Erythroblast (primary cell): Measurements from ENCODE around the gene TTC16.
A peak's percentile ranks its signal among the peaks of the same experiment; 100 is the strongest.
"Not testable (repeated sequence)": the region's sequence is repeated elsewhere in the genome, so short reads cannot be mapped to it uniquely, and the experiment has no call there.

Source experiments
- DNase-seq, 2 experiments: peaks; one replicate each; lab custom pipeline; 2025; lab: John Stamatoyannopoulos, UW
- GATA1 ChIP-seq: IDR thresholded peaks from 2 replicates; pipeline ENCODE4 v1.6.1; 2011; ENCODE audit warnings: low read depth, mild to moderate bottlenecking, control low read depth, low read length, moderate library complexity
- POLR2A ChIP-seq: IDR thresholded peaks from 2 replicates; pipeline ENCODE4 v1.6.1; 2011; ENCODE audit warnings: mild to moderate bottlenecking, low read length

Gene TTC16

DNA sequence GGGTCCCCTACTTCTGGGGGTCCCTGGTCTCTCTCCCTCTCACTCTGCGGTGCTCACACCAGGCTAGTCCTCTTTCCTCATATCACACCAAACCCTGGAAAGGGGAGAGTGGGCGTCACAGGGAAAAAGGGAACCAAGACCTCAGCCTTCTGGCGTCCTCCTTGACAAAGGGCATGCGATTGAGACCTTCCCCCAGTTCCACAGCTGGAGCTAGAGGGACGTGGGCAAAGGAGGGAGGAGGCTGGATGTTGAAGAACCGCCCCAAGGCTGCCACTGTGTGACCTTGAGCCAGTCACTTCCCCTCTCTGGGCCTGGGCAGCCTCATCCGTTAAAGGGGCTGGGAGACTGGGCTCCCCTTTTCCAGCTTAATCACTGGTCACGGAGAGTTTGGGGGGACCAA lies 37.7 kb downstream of the TTC16 start:
- no peak for DNase-seq

DNA sequence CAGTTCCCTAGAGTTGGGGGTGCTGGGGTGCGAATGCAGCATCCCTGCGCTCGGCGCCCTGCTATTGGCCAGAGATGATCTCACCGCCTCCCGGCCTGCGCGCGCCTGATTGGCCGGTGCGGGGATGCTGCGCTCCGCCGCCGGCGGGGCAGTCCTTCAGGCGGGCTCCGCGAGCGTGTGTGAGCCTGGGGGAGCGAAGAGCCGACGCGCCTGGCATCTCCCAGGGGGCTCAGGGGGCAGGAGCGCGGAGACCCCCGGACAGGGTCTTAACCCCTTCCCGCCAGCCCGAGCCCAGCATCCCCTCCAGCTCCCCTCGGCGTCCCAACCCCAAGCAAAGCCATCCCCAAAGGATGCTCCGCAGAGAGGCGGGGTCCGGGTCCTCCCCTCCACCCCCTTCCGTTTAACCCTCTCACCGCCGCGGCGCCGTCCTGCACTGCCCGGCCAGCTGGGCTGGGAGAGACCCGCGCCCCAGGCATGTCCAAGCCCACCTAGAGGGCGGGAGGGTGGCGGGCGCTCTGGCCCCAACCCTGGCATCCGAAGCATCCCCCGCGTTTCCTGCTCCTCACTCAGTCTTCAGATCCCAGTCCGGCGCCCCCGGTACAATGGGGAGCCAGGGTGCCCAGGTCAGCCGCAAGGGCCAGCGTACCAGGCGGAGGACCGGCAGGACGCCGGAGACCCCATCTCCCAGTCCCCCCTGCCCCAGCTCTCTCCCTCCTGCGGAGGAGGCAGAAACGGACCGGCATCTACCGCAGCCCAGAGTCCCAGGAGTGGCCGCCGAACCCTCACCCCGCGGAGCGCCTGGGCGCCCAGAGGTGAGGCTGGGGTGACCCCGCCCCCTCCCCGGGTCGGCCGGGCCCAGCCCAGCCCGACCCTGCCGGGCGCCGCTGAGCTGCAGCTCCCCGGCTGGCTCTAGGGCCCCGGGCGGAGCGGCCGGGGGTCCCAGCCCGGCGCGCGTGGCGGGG lies 38.5 kb downstream of the TTC16 start:
- TF ChIP-seq GATA1: no peak
- no peak for TF ChIP-seq POLR2A
- DNase-seq: no peak

More for the DNA sequence above, 37.7 kb downstream of the TTC16 start:
- TF ChIP-seq GATA1 (no peak), POLR2A (no peak)

DNA sequence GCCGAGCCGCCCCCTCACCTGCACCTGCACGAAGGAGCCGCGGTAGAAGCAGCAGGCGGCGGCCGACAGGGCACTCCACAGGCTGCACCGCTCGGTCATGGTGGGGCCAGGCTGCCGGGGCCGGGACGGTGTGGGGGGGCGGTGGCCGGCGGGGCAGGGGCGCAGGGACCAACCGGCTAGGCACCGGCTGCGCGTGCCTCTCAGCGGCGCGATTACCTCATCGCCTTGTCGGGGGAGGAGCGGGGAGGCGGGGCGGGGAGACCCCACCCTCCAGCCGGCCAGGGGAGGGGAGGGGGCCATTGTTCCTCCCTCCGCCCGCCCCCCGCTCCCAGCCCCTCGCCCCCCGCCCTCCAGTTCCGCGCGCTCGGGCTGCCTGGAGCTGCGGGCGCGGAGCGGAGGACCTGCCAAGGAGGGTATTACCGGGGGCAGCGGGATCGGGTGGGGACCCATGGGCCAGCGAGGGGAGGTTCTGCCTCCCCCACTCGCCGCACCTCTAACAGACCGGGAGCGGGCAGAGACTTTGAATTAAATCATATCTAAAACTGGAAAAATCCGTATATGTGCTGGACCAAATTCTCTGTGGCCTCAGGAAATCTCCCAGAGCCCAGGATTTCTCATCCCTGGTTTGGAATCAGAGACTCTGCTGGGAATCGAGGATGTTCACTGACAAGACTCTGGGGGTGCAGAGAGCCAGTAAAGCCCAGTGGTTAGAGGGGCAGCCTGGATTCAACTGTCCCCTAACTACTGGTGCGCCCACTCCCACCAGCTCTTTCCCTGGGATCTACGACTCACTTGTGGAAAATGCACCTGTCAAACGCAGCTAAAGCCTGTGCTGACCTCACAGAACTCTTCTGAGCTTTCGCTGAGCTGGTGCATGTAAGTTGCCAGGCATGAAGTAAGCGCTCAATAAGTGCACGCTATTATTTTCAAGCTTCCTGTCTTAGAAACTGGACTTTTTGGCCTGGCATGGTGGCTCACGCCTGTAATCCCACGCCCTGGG lies 39.5 kb downstream of the TTC16 start:
- TF ChIP-seq POLR2A: no peak
- no peak for TF ChIP-seq GATA1
- DNase-seq: no peak

DNA sequence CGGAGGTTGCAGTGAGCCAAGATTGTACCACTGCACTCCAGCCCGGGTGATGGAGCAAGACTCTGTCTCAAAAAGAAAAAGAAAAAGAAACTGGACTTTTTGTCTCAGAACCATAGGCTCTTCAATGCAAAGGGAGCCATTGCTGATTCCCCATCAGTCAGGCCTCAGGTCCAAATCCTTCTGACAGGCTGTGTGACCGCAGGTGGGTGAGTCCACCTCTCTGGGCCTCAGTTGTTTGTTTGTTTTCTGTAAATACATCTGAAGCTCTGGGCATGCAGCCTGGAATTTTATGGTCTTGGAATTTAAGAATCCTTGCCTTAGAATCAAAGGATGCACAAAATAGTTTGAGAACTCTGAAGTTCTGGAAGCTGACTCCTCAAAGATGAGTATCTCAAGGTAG lies 40.4 kb downstream of the TTC16 start:
- DNase-seq: no peak
- TF ChIP-seq POLR2A: no peak
- TF ChIP-seq GATA1: no peak

DNA sequence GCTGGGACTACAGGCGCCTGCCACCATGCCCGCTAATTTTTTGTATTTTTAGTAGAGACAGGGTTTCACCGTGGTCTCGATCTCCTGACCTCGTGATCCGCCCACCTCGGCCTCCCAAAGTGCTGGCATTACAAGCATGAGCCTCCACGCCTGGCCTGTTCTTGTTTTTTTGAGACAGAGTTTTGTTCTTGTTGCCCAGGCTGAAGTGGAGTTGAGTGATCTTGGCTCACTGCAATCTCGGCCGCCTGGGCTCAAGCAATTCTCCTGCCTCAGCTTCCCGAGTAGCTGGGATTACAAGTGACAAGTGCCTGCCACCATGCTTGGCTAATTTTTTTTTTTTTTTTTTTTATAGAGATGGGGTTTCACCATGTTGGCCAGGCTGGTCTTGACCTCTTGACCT lies 40.9 kb downstream of the TTC16 start:
- DNase-seq: not testable (repeated sequence)

DNA sequence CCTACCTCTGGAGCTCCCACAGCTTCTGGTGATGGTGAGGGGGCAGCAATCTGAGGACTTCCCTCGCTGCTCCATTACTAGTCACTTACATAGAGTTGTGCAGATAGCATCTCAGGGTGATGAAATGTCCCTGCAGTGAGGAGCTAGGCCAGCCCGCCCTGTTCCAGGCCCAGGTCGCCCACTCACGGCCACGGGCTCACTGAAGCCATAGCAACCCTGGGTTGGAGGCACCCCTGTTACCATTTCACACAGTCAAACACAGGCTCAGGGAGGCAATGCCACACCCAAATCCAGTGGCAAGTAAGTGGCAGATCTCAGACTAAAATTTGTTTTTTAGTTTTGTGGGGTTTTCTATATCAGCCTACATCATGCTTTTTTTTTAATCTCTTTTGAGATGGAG lies 43.0 kb downstream of the TTC16 start:
- no peak for TF ChIP-seq POLR2A
- TF ChIP-seq GATA1: no peak
- DNase-seq: peak; percentile 48 to 73

DNA sequence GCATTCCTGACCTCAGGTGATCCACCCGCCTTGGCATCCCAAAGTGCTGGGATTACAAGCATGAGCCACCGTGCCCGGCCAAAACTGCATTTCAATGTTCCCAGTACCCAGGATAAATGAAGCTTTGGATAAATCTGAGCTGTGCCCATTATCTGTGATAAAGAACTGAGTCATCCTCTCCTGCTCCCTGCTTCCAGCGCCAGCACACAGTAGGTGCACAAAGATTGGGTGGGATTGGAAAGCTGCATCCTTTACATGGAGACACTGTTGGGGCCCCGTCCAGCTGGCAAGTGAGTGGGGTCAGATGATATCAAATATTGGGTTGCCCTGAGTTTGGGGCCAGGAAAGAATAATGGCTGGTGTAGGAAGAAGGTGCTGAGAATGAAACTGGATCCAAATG lies 45.2 kb downstream of the TTC16 start:
- no peak for DNase-seq
- TF ChIP-seq GATA1 (no peak), POLR2A (no peak)

DNA sequence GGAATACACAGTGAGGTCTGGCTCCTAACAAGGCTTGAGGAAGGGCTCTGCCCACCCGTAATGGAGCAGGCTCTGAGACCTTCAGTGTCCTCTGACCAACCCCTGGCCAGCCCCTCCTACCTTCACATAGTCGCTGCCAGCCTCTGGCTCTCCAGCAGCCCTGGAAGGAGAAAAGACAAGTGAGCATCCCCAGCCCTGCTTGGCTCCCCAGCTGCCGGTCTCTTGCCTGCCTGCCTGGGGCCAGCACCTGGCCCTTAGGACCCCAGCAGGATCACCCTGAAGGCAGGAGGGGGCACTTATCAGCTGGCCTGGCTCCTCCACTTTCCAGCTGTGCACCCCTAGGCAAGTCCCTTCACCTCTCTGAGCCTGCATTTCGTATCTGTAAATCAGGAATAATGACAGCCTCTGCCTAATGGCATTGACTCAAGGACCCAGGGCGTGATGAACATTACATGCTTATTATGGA lies 45.6 kb downstream of the TTC16 start:
- no peak for DNase-seq
- TF ChIP-seq GATA1: no peak
- TF ChIP-seq POLR2A: no peak

DNA sequence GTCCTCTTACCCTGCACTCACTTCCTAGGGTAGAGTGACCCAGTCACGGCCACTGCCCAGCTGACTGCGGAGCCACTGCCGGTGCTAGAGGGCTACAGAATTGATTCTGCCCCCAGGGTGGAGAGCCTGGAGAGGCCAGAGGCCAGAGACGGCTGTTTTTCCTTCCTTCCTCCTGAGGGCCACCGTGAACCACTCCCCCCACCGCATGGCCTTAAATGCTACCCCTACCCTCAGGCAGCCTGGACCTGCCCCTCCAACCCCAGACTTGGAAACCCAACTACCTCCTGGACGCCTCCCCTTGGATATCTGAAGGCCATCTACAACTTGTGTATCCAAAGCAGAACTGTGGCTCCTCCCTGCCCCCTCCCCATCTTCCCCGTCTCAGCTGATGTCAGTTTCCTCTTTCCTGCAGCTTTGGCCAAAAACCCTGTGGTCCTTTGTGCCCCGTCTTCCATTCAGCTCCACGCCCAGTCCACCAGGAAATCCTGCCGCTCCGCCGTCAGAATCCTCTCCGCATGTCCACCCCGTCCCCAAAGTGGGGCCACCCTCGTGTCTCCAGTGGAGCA lies 46.3 kb downstream of the TTC16 start:
- no peak for DNase-seq
- no peak for TF ChIP-seq POLR2A
- TF ChIP-seq GATA1: no peak

DNA sequence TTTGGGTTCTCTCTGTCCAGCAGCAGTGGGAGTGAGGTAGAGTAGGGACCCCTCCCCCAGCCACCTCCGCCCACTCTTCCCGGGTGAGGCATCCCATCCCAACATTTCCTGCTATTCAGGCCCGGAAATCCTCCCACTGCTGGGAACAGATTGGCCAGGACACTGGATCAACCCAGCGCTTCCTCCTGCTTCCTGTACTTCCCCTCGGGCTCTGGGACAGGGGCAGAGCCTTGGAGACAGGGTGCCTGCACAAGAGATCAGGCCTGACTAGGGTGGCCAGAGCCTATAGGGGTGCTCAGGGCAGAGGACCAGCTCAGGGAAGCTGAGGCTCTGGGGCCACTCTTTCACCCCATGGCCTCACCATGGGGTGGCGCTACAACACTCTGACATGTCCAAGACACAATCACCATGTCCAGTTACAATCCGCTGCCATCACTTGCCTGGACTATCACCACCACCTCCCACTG lies 48.1 kb downstream of the TTC16 start:
- DNase-seq: peak; percentile 60 to 63
- no peak for TF ChIP-seq POLR2A
- TF ChIP-seq GATA1: no peak

DNA sequence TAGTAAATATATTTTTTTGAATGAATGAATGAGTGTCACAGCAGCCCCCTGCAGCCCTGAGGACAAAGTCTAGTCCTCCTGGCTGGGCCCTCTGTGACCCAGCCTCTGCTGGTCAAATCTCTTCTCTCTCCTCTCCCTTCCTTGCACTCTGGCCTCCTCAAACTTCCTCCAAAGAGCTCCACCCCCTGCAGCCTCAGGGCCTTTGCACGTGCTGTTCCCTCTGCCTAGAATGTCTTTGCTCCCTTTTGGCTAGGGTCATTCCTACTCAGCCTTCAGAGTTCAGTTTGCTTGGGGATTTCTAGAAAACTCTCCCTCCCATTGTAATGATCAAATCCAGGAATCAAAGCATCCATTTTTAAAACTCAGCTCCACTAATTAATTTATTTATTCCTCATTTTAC lies 49.5 kb downstream of the TTC16 start:
- TF ChIP-seq POLR2A (no peak), GATA1 (no peak)
- no peak for DNase-seq

DNA sequence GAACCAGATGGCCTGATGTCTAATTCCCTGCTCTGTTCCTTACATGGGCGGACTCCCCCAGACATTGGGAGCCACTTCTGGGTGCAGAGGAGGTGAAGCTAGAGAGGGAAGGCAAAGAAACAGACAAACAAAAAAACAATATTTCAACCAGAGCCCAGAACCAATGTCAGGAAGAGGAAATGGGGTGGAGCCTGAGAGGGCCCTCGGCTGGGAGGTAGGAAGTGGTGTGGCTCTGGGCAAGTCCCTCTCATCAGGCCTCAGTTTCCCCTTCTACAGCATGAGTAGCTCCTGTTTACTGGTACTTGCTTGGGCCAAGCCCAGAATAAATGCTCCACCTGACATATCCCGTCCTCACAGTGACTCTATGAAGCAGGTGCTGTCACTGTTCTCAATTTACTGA lies 51.5 kb downstream of the TTC16 start:
- DNase-seq: no peak
- no peak for TF ChIP-seq POLR2A
- TF ChIP-seq GATA1: no peak

DNA sequence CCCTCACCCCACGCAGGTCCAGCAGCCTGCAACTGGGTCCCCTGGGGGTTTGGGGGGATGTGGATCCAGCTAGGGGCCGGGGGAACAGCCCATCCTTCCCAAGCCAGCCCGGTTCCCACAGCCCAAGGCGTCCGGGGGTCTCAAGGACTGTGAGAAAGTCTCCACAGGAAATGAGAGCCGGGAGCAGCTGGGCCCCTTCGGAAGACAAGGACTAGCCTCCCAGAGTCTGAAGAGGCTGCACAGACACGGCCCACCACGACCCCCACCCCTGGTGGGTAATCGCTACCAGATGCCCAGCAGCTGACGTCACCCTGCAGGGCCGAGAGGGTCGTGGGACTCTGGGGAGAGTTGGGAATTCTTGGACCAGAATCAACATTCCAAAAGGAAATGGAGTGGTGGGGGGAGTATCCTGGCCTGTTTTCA lies 52.0 kb downstream of the TTC16 start:
- DNase-seq: no peak
- no peak for TF ChIP-seq GATA1
- TF ChIP-seq POLR2A: no peak
